Glomerular endothelial cell (primary cell): ENCODE data around the gene DPY30. TPM values are rescaled to one million over a fixed set of nuclear protein-coding genes. Genes with fewer than 3 reads are reported as not detected.

ENCODE experiments used
- DNase-seq: peaks from one replicate; pipeline ENCODE4 v3.0.0-alpha.2; 2011; ENCODE audit warnings: low read depth, low spot score; ENCODE audit errors: extremely low read depth
- total RNA-seq: library from RNA; depleted of rRNA; stranded (reverse); fragments of >200 nt; gene quantifications from 2 replicates; pipeline ENCODE4 v1.2.3, GENCODE V29; 2015

Gene DPY30
- total RNA-seq, 1 donor from 2014 or later = 68.7 TPM

DNA sequence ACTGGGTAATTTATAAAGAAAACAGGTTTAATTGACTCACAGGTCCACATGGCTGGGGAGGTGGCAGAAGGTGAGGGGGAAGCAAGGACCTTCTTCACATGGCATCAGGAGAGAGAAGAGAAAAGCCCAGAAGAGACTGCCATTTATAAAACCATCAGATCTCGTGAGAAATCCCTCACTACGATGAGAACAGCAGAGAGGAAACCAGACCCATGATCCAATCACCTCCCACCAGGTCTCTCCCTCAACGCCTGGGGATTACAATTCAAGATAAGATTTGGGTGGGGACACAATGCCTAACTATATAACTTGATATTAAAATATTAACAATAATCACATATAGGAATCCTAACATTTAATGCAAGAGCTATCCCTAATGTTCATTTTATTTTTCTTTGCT lies 60.6 kb downstream of the DPY30 start:
- no peak for DNase-seq

DNA sequence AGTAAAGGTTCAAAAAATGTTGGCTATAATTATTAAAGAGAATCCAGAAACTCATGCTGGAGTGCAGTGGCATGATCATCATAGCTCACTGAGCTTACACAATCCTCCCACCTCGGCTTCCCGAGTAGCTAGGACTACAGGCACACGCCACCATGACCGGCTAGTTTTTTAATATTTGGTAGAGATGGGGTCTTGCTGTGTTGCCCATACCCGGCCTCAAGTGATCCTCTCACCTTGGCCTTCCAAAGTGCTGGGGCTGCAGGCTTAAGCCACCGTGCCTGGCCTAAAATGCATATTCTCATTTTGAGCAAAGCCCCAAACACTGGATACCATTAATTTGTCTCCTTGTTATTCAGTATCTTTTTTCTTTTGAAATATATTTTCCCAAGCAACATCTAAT lies 61.2 kb downstream of the DPY30 start:
- no peak for DNase-seq

Other genes with a start within 250 kb of the DPY30 start
- gene MEMO1, start 28.8 kb downstream of the DPY30 start, total RNA-seq = 34.7 and 67.9 TPM in 2 replicates
- 18.3 and 19.9 TPM in 2 replicates for gene SPAST, start 23.8 kb upstream of the DPY30 start, total RNA-seq
- gene SLC30A6, start 126.1 kb upstream of the DPY30 start, total RNA-seq = 14.7 and 16.4 TPM in 2 replicates
- not detected in 2 replicates for gene NLRC4, start 225.1 kb upstream of the DPY30 start, total RNA-seq
- 16.0 and 17.3 TPM in 2 replicates for gene YIPF4, start 238.1 kb upstream of the DPY30 start, total RNA-seq